ENCODE results near the gene VPS54. TPM values are rescaled to one million over a fixed set of nuclear protein-coding genes. Genes with fewer than 3 reads are reported as not detected.

VPS54 gene
- total RNA-seq, 1 donor from 2014 or later: 22.3 TPM

- no peak for DNase-seq (ENCODE audit: extremely low spot score in 2 of 2)
- intact Hi-C loops (cut with DNase I): no loop called here
- H3K27ac ChIP-seq: peak overlapping the region; percentile 97
- H3K4me3 ChIP-seq: peak overlapping the region; percentile 87 to 94
- H3K4me1 ChIP-seq: peaks cover 46% of the 10 kb centered on the region
- H3K9me3 ChIP-seq: no peaks in the 10 kb centered on the region
- no peaks in the 10 kb centered on the region for H3K27me3 ChIP-seq
- peak in 1 of 2 donors; percentile 49 for TF ChIP-seq POLR2A (IDR thresholded peaks at IDR 0.05)
- TF ChIP-seq, protein P1, sequence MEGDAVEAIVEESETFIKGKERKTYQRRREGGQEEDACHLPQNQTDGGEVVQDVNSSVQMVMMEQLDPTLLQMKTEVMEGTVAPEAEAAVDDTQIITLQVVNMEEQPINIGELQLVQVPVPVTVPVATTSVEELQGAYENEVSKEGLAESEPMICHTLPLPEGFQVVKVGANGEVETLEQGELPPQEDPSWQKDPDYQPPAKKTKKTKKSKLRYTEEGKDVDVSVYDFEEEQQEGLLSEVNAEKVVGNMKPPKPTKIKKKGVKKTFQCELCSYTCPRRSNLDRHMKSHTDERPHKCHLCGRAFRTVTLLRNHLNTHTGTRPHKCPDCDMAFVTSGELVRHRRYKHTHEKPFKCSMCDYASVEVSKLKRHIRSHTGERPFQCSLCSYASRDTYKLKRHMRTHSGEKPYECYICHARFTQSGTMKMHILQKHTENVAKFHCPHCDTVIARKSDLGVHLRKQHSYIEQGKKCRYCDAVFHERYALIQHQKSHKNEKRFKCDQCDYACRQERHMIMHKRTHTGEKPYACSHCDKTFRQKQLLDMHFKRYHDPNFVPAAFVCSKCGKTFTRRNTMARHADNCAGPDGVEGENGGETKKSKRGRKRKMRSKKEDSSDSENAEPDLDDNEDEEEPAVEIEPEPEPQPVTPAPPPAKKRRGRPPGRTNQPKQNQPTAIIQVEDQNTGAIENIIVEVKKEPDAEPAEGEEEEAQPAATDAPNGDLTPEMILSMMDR (IDR thresholded peaks at IDR 0.05): peak in 1 of 3 experiments; percentile 13
- peak in 1 of 2 donors; percentile 71 for TF ChIP-seq POLR2AphosphoS5 (IDR thresholded peaks at IDR 0.05; ENCODE audit: insufficient read depth in 1 of 2, low read depth in 1 of 2)
- no peaks in the 10 kb centered on the region for H3K36me3 ChIP-seq
Measured at GRCh38 chr2:63842149-63843061, 176.8 kb downstream of the VPS54 start.

Small RNAs within 50 kb of the gene (small RNA-seq; reads per million reads assigned to genes)
- not detected for gene RF01293

Other genes with a start within 250 kb of the VPS54 start
- gene UGP2, start 177.5 kb downstream of the VPS54 start, total RNA-seq: 78.6 TPM
- 60.4 TPM for gene PELI1, start 125.0 kb upstream of the VPS54 start, total RNA-seq

All from vagina (tissue), 2 donors.